Memory B cell (primary cell): Measurements from ENCODE around the gene OPCML.

Source experiments
- ATAC-seq: fragments of 150-1000 bp; cut with Tn5 transposase; 2 replicates; pipeline ENCODE4 v1.10.0; 2021; ENCODE audit warnings: low read depth, mild to moderate bottlenecking, moderate library complexity
- DNase-seq, 2 donors: peaks; one replicate each; pipeline ENCODE4 v3.0.0; 2022; ENCODE audit warnings: low spot score in 2 of 2
- H3K27ac Mint-ChIP-seq: one replicate; pipeline ENCODE4 v1.8.0; 2022; ENCODE audit warnings: mild to moderate bottlenecking, moderate library complexity, mixed read lengths
- H3K27me3 Mint-ChIP-seq: one replicate; pipeline ENCODE4 v1.8.0; 2022; ENCODE audit warnings: mixed read lengths
- H3K36me3 Mint-ChIP-seq: one replicate; pipeline ENCODE4 v1.8.0; 2022; ENCODE audit warnings: mild to moderate bottlenecking, mixed read lengths
- H3K4me1 Mint-ChIP-seq: one replicate; pipeline ENCODE4 v1.8.0; 2022; ENCODE audit warnings: mixed read lengths
- H3K4me3 Mint-ChIP-seq: one replicate; pipeline ENCODE4 v1.8.0; 2022; ENCODE audit warnings: mild to moderate bottlenecking, moderate library complexity, mixed read lengths
- H3K9me3 Mint-ChIP-seq: one replicate; pipeline ENCODE4 v1.8.0; 2022; ENCODE audit warnings: mixed read lengths

The OPCML gene

GRCh38 chr11:132914600-132914999 is 617.7 kb downstream of the OPCML start:
- Mint-ChIP-seq H3K4me3 (no peak overlapping the region), H3K27ac (no peak overlapping the region), H3K27me3 (no peaks in the 10 kb centered on the region)

GRCh38 chr11:132913886-132914285 is 618.4 kb downstream of the OPCML start:
- peaks cover 3% of the 10 kb centered on the region for H3K9me3 Mint-ChIP-seq

More at GRCh38 chr11:132914600-132914999, 617.7 kb downstream of the OPCML start:
- DNase-seq = no peak
- no peaks in the 10 kb centered on the region for H3K4me1 Mint-ChIP-seq
- H3K36me3 Mint-ChIP-seq = no peaks in the 10 kb centered on the region
- H3K9me3 Mint-ChIP-seq = peaks cover 3% of the 10 kb centered on the region
- no peak for ATAC-seq

GRCh38 chr11:132913295-132913694 is 619.0 kb downstream of the OPCML start:
- Mint-ChIP-seq H3K9me3 (peaks cover 3% of the 10 kb centered on the region), H3K27me3 (no peaks in the 10 kb centered on the region), H3K4me1 (no peaks in the 10 kb centered on the region), H3K4me3 (no peak overlapping the region), H3K36me3 (no peaks in the 10 kb centered on the region), H3K27ac (no peak overlapping the region)
- ATAC-seq = no peak
- no peak for DNase-seq

More at GRCh38 chr11:132913886-132914285, 618.4 kb downstream of the OPCML start:
- Mint-ChIP-seq H3K27me3 (no peaks in the 10 kb centered on the region), H3K4me3 (no peak overlapping the region), H3K27ac (no peak overlapping the region), H3K36me3 (no peaks in the 10 kb centered on the region), H3K4me1 (no peaks in the 10 kb centered on the region)
- DNase-seq (no peak), ATAC-seq (no peak)

DNA sequence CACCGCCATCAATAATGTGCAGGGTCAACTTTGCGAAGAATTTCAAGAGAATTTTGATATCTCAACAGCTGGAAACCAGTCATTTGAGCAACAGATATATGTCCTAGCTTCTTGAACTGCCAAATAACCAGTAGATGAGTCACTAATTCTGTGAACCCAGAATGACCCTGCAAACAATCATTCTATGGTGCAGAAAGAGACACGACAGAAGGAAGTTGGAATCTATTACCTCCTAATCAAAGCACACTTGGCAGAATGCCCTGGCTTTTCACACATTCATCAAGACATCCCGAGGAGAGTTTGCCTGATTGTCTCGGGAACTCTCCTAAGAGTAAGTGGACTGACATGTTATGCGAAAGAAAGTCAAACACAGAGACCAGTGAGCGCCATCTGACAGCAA is 621.1 kb downstream of the OPCML start:
- Mint-ChIP-seq H3K9me3 (peaks cover 4% of the 10 kb centered on the region), H3K27me3 (no peaks in the 10 kb centered on the region)

GRCh38 chr11:132910011-132910760 is 622.1 kb downstream of the OPCML start:
- no peak overlapping the region for H3K4me3 Mint-ChIP-seq
- H3K9me3 Mint-ChIP-seq = peaks cover 4% of the 10 kb centered on the region
- no peak for DNase-seq
- H3K27me3 Mint-ChIP-seq = no peaks in the 10 kb centered on the region
- H3K4me1 Mint-ChIP-seq = no peaks in the 10 kb centered on the region
- no peak for ATAC-seq
- H3K27ac Mint-ChIP-seq = no peak overlapping the region
- H3K36me3 Mint-ChIP-seq = no peaks in the 10 kb centered on the region

More for the DNA sequence above, 621.1 kb downstream of the OPCML start:
- DNase-seq = no peak
- Mint-ChIP-seq H3K27ac (no peak overlapping the region), H3K36me3 (no peaks in the 10 kb centered on the region), H3K4me1 (no peaks in the 10 kb centered on the region), H3K4me3 (no peak overlapping the region)
- ATAC-seq = no peak

GRCh38 chr11:132909021-132909606 is 623.2 kb downstream of the OPCML start:
- Mint-ChIP-seq H3K4me3 (no peak overlapping the region), H3K36me3 (no peaks in the 10 kb centered on the region), H3K27me3 (no peaks in the 10 kb centered on the region), H3K27ac (no peak overlapping the region), H3K9me3 (peaks cover 4% of the 10 kb centered on the region), H3K4me1 (no peaks in the 10 kb centered on the region)
- no peak for DNase-seq
- ATAC-seq = no peak

- H3K27me3 Mint-ChIP-seq = no peaks in the 10 kb centered on the region
- no peak overlapping the region for H3K27ac Mint-ChIP-seq
- ATAC-seq (no peak), DNase-seq (no peak)
- no peaks in the 10 kb centered on the region for H3K4me1 Mint-ChIP-seq
- no peak overlapping the region for H3K4me3 Mint-ChIP-seq
- no peaks in the 10 kb centered on the region for H3K36me3 Mint-ChIP-seq
- H3K9me3 Mint-ChIP-seq = peaks cover 7% of the 10 kb centered on the region
Measured at GRCh38 chr11:132908414-132908810, 623.9 kb downstream of the OPCML start.

DNA sequence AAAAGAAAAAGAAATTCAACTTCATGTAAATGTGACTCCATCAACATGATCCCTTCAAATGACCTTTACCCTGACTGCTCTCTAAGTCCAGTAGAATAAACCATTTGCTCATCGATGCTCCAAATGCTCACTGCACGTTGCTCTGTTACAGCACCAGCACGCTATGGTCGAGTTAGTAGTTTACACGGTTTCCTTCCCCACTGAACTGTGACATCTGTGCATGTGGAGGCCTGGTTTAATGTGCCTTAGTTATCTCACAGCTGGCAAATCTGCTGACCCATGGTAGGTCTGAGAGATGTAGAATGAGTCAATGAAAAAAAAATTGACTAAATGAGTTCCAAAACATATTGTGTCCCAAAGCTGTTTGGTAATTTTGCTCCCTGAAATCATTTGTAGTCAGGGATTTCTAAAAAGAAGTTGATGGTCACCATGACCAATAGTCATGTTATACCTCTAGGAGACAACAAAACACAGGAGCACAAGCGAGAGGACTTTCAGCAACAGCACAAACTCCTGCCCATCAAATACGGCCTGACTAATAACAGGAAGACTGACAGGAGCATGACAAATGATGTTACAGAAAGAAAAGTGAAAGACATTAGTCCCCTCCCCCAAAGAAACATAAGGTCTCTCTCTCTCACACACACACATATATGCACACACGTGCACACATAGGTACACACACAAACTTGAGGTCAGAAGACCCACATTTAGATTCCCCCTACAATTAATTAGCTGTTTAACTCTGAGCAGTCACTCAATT is 624.5 kb downstream of the OPCML start:
- no peak for ATAC-seq
- Mint-ChIP-seq H3K27me3 (no peaks in the 10 kb centered on the region), H3K36me3 (no peaks in the 10 kb centered on the region)

DNA sequence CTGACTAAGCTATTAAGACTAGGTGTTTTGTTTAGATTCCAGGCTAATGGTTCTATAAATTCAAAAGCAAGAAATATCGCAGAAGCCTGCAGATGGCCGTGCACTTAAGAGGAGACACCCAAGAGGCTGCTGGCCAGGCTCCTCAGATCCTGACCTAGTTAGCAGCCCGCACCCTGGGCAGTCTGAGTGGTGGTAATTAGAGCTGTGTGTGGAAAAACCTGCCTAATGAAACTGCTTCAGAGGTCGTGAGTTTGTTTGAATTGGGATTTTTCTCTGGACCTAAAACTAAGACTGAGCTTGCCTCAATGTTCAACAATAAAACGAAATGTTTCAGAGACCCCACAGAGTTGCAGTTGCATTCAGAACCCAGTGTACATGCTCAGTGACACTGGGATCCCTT is 627.7 kb downstream of the OPCML start:
- Mint-ChIP-seq H3K27ac (no peak overlapping the region), H3K4me1 (no peaks in the 10 kb centered on the region), H3K27me3 (no peaks in the 10 kb centered on the region), H3K9me3 (peaks cover 9% of the 10 kb centered on the region), H3K4me3 (no peak overlapping the region), H3K36me3 (no peaks in the 10 kb centered on the region)
- DNase-seq = no peak
- no peak for ATAC-seq

More for the DNA sequence above, 624.5 kb downstream of the OPCML start:
- DNase-seq = no peak
- H3K4me1 Mint-ChIP-seq = no peaks in the 10 kb centered on the region
- peaks cover 9% of the 10 kb centered on the region for H3K9me3 Mint-ChIP-seq
- H3K27ac Mint-ChIP-seq = no peak overlapping the region
- H3K4me3 Mint-ChIP-seq = no peak overlapping the region

- no peaks in the 10 kb centered on the region for H3K27me3 Mint-ChIP-seq
- no peak overlapping the region for H3K27ac Mint-ChIP-seq
- no peaks in the 10 kb centered on the region for H3K36me3 Mint-ChIP-seq
- no peak for ATAC-seq
- no peak for DNase-seq
- no peak overlapping the region for H3K4me3 Mint-ChIP-seq
- peaks cover 9% of the 10 kb centered on the region for H3K9me3 Mint-ChIP-seq
- no peaks in the 10 kb centered on the region for H3K4me1 Mint-ChIP-seq
Measured at GRCh38 chr11:132904091-132904490, 628.2 kb downstream of the OPCML start.

DNA sequence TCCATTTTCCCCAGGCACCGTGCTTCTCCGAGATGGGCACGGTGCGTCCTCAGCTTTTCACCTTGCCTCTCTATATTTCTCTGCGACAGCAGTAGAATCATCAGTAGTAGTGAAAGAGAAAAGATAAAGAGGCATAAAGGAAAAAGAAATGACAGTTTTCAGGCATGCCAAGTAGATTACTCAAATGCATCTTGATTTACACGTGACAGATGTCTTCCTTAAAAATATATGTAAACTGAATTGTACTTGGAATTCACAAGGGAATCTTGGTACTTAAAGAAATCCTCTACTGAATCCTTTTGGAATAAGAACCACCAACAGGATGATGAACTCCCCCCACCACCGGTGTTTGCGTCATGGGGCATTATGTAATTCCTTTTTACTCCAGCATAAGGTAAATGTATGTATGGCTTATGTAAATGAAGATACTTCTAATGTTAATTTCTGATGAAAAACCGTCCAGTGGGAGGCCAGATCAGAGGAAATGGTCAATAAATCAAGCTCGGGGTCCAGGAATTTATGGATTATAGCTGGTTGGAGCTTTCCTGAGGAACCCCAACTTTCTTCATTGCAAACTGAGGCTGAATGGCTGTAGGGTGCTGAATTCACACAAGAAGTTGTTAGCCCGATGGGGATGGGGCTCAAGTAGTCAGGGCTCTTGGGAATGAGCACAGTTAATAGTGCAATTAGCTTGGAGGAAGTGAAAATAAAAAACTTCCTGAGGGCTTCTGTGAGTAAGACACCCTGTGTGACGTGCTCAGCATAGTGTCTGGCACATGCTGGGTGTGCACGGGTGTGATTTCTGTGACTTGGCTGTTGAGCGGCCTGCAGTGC is 630.4 kb downstream of the OPCML start:
- no peaks in the 10 kb centered on the region for H3K4me1 Mint-ChIP-seq
- peaks cover 5% of the 10 kb centered on the region for H3K9me3 Mint-ChIP-seq
- DNase-seq = no peak
- no peak overlapping the region for H3K4me3 Mint-ChIP-seq
- H3K36me3 Mint-ChIP-seq = no peaks in the 10 kb centered on the region
- H3K27me3 Mint-ChIP-seq = no peaks in the 10 kb centered on the region
- no peak for ATAC-seq
- H3K27ac Mint-ChIP-seq = no peak overlapping the region

GRCh38 chr11:132898676-132899075 is 633.6 kb downstream of the OPCML start:
- Mint-ChIP-seq H3K4me1 (no peaks in the 10 kb centered on the region), H3K4me3 (no peak overlapping the region), H3K27ac (no peak overlapping the region), H3K27me3 (no peaks in the 10 kb centered on the region), H3K9me3 (peaks cover 7% of the 10 kb centered on the region), H3K36me3 (no peaks in the 10 kb centered on the region)
- DNase-seq (no peak), ATAC-seq (no peak)

DNA sequence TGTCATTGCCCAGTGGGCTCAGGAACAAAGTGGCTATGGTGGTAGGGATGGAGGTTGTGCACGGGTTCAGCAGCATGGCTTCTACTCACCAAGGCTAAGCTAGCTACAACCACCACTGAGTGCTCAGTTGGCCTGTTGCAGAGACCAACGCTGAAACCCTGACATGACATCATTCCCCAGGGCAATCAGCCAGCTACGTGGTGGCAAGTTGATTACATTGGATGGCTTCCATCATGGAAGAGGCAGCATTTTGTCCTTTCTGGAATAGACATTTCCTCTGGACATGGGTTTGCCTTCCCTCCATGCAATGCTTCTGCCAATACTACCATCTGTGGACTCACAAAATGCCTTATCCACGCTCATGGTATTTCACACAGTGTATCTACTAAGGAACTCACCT is 634.3 kb downstream of the OPCML start:
- H3K9me3 Mint-ChIP-seq = peaks cover 8% of the 10 kb centered on the region
- no peaks in the 10 kb centered on the region for H3K36me3 Mint-ChIP-seq
- H3K27ac Mint-ChIP-seq = no peak overlapping the region
- no peak overlapping the region for H3K4me3 Mint-ChIP-seq
- H3K4me1 Mint-ChIP-seq = no peaks in the 10 kb centered on the region
- ATAC-seq (no peak), DNase-seq (no peak)
- no peaks in the 10 kb centered on the region for H3K27me3 Mint-ChIP-seq

DNA sequence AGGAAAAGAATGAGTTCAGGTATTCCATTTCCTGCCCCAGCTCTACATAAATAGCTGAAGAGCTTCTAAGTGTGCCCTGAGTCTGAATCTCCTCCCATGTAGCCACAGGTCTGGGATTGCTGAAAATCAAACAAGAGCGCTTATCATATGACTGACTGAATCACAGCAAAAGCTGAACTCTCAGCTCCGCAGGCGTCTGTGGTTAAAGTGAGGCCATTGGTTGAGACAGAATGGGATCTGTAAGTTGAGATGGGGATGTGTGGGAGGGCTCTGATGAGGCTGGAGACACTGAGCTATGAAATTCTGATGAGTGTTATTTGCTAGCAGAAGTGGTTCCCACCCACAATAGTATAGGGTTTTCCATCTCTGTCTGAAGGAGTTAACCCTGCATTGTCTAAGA is 637.0 kb downstream of the OPCML start:
- no peak for ATAC-seq
- no peak overlapping the region for H3K4me3 Mint-ChIP-seq
- no peaks in the 10 kb centered on the region for H3K4me1 Mint-ChIP-seq
- H3K9me3 Mint-ChIP-seq = peaks cover 9% of the 10 kb centered on the region
- no peak for DNase-seq
- no peak overlapping the region for H3K27ac Mint-ChIP-seq
- H3K27me3 Mint-ChIP-seq = no peaks in the 10 kb centered on the region
- no peaks in the 10 kb centered on the region for H3K36me3 Mint-ChIP-seq
